GM12878 (cell line): ENCODE measurements around the gene LPCAT4. TPM values are rescaled to one million over a fixed set of nuclear protein-coding genes. Genes with fewer than 3 reads are reported as not detected.

Source experiments
- CBFB ChIP-seq: IDR thresholded peaks from 2 replicates; pipeline ENCODE4 v1.6.1; 2016; ENCODE audit warnings: antibody characterized with exemption, low read depth
- CHD2 ChIP-seq: IDR thresholded peaks from 2 replicates; pipeline ENCODE4 v1.6.1; 2011; ENCODE audit warnings: low read depth, low read length, improper control_type of control experiment, borderline replicate concordance
- DPF2 ChIP-seq: fragments of 450-650 bp; IDR thresholded peaks from 2 replicates; pipeline ENCODE4 v1.6.1; 2017; ENCODE audit warnings: mild to moderate bottlenecking
- EP300 ChIP-seq, 2 experiments: fragments of 150-350 bp in 1 of 2; IDR thresholded peaks; 2 replicates each; pipeline ENCODE4 v1.6.1; 2011 to 2012; ENCODE audit warnings: low read depth in 2 of 2, low read length in 2 of 2, borderline replicate concordance in 1 of 2, improper control_type of control experiment in 1 of 2, inconsistent platforms in 1 of 2; ENCODE audit not compliant: control insufficient read depth in 1 of 2
- IRF3 ChIP-seq: fragments of 450-650 bp; IDR thresholded peaks from 2 replicates; pipeline ENCODE4 v1.6.1; 2014; ENCODE audit warnings: mild to moderate bottlenecking
- JUND ChIP-seq: IDR thresholded peaks from 2 replicates; pipeline ENCODE4 v1.6.1; 2012; ENCODE audit warnings: low read depth, mild to moderate bottlenecking, low read length, improper control_type of control experiment, moderate library complexity
- NFXL1 ChIP-seq: fragments of 450-650 bp; IDR thresholded peaks from 2 replicates; pipeline ENCODE4 v1.6.1; 2017; ENCODE audit warnings: antibody characterized with exemption, mild to moderate bottlenecking, borderline replicate concordance
- NR2F1 ChIP-seq: fragments of 450-650 bp; conservative IDR thresholded peaks from 2 replicates; pipeline ENCODE4 v1.6.1; 2017; ENCODE audit warnings: mild to moderate bottlenecking
- NRF1 ChIP-seq: conservative IDR thresholded peaks from 2 replicates; pipeline ENCODE4 v1.6.1; 2011; ENCODE audit warnings: mild to moderate bottlenecking, low read depth, low read length, improper control_type of control experiment
- POLR2A ChIP-seq: IDR thresholded peaks from 2 replicates; pipeline ENCODE4 v1.6.1; 2011; ENCODE audit warnings: low read depth, mild to moderate bottlenecking, low read length
- SMC3 ChIP-seq: IDR thresholded peaks from 2 replicates; pipeline ENCODE4 v1.6.1; 2011; ENCODE audit warnings: low read length, improper control_type of control experiment, borderline replicate concordance
- polyA plus RNA-seq, 11 experiments: library from polyadenylated mRNA; depleted of rRNA in 4 of 11; unstranded in 6 of 11; stranded (reverse) in 5 of 11; fragments of >200 nt; fragmentation: Nextera tagmentation in 4 of 11; fragmentation: Illumina TruSeq in 1 of 11; extraction: Ambion mirVana in 4 of 11; extraction: Trizol in 1 of 11; gene quantifications; 1 replicate in 1 of 11; 2 replicates in 10 of 11; pipeline versions ENCODE4 v1.2.1 to v1.2.3, GENCODE V29; 2011 to 2016; ENCODE audit warnings: inconsistent platforms in 2 of 11, missing spikeins in 2 of 11, low read depth in 1 of 11
- total RNA-seq, 4 experiments: library from RNA; depleted of rRNA in 3 of 4; stranded (reverse); fragments of >200 nt in 3 of 4; fragmentation: Illumina TruSeq in 1 of 4; extraction: Trizol in 1 of 4; gene quantifications; 2 replicates each; pipeline versions ENCODE4 v1.2.1 to v1.2.3, GENCODE V29; 2013 to 2021
- TF ChIP-seq, protein P1 (sequence below): IDR thresholded peaks from 2 replicates; pipeline ENCODE4 v1.6.1; 2012; ENCODE audit warnings: improper control_type of control experiment, low read depth, low read length; ENCODE audit not compliant: insufficient replicate concordance

LPCAT4 gene
- total and polyA plus RNA-seq, 10 of the 15 experiments (the other 5 are each of a cell fraction or from before 2014, with no cell fraction given) = 14.4 to 57.2 (median 33.0) TPM

DNA sequence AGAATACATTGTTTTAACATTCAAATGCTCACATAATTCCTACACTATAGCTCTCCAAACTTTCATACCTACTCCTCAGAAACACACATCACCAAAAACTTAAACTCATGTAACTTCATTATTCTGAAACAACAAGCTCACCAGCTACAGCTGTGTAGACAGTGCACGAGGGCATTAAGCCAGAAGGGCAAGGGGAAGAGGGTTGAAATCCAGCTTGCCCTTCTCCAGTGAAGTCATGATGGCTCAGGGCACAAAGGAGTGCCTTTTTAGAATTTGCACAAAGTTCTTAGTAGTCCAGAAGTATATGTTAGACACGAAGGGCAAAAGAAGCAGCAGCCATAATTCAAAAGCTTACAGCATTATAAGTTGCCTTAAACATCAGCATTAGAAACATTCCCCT is 38.0 kb downstream of the LPCAT4 start (continued):
- TF ChIP-seq IRF3 (no peak), SMC3 (no peak), CHD2 (no peak), POLR2A (no peak), NR2F1 (no peak), EP300 (IDR thresholded peaks at IDR 0.05; ENCODE audit: borderline replicate concordance in 1 of 2, control insufficient read depth in 1 of 2, low read depth in 2 of 2, low read length in 2 of 2) (no peak), NFXL1 (no peak), DPF2 (no peak), CBFB (no peak), JUND (no peak), NRF1 (no peak)
- TF ChIP-seq, protein P1, sequence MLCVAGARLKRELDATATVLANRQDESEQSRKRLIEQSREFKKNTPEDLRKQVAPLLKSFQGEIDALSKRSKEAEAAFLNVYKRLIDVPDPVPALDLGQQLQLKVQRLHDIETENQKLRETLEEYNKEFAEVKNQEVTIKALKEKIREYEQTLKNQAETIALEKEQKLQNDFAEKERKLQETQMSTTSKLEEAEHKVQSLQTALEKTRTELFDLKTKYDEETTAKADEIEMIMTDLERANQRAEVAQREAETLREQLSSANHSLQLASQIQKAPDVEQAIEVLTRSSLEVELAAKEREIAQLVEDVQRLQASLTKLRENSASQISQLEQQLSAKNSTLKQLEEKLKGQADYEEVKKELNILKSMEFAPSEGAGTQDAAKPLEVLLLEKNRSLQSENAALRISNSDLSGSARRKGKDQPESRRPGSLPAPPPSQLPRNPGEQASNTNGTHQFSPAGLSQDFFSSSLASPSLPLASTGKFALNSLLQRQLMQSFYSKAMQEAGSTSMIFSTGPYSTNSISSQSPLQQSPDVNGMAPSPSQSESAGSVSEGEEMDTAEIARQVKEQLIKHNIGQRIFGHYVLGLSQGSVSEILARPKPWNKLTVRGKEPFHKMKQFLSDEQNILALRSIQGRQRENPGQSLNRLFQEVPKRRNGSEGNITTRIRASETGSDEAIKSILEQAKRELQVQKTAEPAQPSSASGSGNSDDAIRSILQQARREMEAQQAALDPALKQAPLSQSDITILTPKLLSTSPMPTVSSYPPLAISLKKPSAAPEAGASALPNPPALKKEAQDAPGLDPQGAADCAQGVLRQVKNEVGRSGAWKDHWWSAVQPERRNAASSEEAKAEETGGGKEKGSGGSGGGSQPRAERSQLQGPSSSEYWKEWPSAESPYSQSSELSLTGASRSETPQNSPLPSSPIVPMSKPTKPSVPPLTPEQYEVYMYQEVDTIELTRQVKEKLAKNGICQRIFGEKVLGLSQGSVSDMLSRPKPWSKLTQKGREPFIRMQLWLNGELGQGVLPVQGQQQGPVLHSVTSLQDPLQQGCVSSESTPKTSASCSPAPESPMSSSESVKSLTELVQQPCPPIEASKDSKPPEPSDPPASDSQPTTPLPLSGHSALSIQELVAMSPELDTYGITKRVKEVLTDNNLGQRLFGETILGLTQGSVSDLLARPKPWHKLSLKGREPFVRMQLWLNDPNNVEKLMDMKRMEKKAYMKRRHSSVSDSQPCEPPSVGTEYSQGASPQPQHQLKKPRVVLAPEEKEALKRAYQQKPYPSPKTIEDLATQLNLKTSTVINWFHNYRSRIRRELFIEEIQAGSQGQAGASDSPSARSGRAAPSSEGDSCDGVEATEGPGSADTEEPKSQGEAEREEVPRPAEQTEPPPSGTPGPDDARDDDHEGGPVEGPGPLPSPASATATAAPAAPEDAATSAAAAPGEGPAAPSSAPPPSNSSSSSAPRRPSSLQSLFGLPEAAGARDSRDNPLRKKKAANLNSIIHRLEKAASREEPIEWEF = no peak
